GM18909 (cell line): ENCODE measurements around the gene KCNQ1OT1.

Source experiments
- ATAC-seq: cut with Tn5 transposase; IDR thresholded peaks from one replicate; pipeline ENCODE4 v1.9.1; 2021; ENCODE audit warnings: mild to moderate bottlenecking; ENCODE audit not compliant: unreplicated experiment, poor library complexity

The KCNQ1OT1 gene

DNA sequence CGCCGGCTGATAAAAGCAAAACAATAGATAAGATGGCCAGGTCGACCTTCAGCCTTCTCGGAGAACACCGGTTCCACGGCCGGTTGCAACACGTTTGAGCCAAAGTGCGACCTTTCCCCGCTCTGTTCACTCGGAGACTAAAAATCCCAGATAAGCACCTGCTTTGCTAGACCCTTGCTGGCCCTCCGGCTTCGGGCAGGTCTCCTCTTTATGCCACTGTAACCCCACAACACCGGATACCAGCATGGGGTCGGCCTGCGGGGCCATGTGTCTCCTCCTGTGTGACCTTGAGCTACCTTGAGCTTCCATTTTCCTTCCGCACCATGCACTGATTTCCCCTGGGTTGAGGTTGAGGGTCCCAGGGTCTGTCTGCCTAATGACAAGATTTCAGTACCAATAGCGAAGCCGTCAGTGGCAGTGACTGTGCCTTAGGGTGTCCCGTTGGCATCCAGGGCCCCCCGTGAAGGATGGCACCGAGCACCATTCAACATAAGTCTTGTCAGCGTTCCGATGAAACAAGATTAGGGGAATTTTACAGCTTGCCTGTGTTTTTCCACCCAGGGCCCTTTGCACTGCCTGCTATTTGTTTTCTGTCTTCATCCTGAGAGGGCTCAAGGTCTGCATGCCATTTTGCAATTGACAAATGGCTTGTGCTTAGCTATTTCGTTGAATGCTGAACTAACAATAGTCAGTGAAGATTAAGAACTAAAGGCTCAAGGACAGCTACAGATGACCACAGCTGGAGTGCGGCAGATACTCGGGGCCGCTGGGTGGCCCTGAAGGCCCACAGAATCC is 136.4 kb downstream of the KCNQ1OT1 start:
- no peak for ATAC-seq

DNA sequence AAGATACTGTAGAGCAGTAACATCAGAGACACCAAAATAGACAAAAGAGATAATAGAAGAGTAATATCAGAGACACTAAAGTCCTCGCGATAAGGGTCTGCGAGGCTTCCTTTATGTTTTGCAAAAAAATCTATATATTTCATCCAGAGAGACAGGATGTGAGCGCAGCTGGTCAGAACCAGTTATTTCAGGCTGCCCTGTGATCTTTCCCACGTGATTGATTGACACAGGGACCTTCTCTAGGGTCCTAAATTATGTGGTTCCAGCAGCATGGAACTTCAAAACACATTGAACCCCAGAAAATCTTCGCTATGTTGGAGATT is 136.9 kb downstream of the KCNQ1OT1 start:
- no peak for ATAC-seq

DNA sequence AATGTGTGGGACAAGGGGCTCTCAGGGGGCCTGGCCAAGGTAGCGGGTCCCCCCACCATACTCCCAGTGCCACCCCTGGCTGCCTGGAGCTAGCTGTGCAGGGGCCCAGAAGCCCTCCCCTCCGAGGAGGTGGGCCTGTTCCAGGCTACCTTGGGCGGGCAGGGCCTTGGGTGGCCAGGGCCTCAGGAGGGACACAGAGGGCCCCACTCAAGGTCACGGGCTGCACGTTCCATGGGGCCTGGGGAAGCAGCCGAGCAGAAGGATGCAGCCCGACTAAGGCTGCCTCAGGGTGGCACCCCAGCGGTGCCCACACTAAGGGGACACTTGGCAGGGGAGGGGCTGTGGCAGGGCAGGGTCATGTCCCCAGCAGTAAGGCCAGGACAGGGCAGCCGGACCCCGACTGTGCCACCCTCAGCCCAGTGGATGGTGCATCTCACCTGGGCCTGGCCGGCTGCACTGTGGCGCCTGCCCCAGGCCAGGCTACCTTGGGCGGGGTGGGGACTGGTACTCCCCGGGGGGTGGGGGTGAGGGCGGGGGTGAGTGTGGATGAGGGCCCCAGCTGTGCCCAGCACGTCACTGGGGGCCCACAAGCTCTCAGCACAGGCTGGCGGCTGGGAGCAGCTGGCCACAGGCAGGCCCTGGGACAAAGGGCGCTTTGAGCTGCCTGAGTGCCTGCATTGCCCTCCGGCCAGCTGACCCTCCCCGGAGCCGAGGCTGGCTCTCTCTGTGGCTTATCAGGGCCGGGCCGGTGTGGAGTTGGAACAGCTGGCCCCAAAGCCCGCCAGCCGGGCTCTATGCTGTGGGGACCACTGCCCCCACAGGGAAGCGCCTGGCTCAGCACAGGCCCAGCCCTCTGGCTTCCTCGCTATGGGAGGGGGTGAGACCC is 137.9 kb downstream of the KCNQ1OT1 start:
- ATAC-seq = no peak

DNA sequence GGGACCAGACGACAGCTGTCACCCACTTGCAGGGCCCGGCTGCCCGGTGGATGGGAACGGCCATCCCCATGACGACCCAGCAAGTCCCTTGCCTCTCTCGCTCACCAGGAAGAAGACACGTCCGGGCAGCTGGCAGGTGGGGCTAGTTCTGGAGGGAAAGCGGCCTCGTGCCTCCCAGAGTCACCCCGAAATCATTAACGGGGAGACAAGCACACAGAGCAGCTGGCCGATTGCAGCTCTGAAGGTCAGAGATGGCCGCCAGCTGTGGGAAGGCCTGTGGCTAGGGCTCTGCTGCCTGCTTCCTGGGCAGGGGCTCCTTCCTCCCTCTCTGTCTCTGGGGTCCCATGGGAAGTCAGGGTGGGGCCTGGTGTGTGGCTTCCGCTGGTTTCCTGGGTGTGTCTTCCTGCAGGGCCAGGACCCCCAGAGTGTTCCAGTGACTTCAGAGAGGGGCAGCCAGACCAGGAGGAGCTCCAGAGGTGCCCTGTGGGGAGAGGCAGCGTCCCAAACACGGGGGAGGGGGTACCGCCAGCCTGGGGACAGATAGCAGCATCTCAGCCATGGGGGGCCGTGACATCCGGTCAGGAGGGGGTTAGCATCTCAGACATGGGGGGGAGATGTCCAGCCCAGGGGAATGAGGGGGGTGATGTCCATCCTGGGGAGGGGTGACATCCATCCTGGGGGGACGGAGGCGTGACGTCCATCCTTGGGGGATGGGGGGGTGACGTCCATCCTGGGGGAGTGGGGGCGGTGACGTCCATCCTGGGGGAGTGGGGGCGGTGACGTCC is 140.1 kb downstream of the KCNQ1OT1 start:
- no peak for ATAC-seq

DNA sequence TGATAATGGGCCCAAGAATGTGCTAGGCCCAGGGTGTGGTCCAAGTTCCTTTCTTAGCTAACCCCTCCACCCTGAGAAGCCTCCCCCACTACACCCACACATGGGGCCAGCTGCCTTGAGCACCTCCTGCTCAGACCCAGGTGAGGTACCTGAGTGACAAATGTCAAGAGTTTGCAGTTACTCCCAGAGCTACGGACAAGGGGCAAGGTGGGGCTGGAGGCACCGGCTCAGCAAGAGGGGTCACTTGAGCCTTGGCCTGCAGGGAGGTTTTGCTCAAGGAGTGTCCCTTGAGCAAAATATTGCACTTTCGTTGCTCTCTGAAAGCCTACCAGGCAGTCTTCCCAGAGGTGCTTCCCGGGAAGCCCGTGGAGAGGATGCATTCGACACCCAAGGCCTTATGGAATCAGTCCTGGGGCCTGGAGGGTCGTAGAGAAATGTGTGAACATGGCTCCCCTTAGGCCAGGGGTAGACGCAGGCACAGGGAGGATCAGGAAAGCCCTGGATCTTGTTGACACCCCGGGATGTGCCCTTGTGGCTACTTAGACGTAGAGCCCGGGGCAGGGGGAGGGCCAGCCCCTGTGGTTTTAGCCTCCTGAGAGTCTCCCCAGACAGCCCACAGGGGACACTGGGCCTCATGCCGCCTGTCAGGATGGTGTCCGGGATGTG is 140.8 kb downstream of the KCNQ1OT1 start:
- no peak for ATAC-seq

DNA sequence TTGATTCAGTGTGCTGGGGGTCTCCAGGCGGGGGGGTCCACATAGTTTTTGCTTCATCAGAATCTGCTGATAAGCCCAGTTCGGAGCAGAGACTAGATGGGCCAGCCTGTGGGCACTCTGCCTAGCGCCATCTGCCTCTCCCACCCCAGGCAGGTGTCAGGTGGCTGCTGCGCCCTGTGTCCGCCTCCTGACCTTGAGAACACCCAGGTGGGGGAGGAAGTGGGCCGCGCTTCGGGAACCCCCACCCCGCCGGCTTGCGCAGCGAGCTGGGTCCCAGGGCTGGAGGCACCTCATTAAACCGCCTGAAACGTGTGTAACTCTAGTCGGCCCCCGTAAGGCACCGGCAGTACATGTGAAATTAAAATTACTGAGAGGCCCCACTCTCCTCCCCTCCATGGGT is 141.4 kb downstream of the KCNQ1OT1 start:
- ATAC-seq = no peak
